Upper lobe of left lung (tissue), 6 donors: ENCODE measurements around the gene FAM193B. TPM values are rescaled to one million over a fixed set of nuclear protein-coding genes. Genes with fewer than 3 reads are reported as not detected.

Source experiments
- ATAC-seq, 2 donors: fragments of 200-7000 bp; cut with Tn5 transposase; one replicate each; pipeline ENCODE4 v1.9.1; 2022; ENCODE audit warnings: mild to moderate bottlenecking in 2 of 2, moderate library complexity in 2 of 2; ENCODE audit not compliant: low FRiP score in 2 of 2
- DNase-seq, 2 donors: peaks; one replicate each; pipeline ENCODE4 v3.0.0-alpha.2; 2019 to 2020
- H3K27ac ChIP-seq, 4 donors: fragments of 200-600 bp; sonication (generic); one replicate each; pipeline ENCODE4 v1.5.1; 2016 to 2019
- H3K27me3 ChIP-seq, 4 donors: fragments of 200-600 bp; sonication (generic); one replicate each; pipeline ENCODE4 v1.5.1; 2017 to 2019
- H3K36me3 ChIP-seq, 4 donors: fragments of 200-600 bp; sonication (generic); one replicate each; pipeline ENCODE4 v1.5.1; 2016 to 2019
- H3K4me1 ChIP-seq, 4 donors: fragments of 200-600 bp; sonication (generic); one replicate each; pipeline ENCODE4 v1.5.1; 2018 to 2019
- H3K4me3 ChIP-seq, 4 donors: fragments of 200-600 bp; sonication (generic); one replicate each; pipeline ENCODE4 v1.5.1; 2017 to 2019; ENCODE audit warnings: mild to moderate bottlenecking in 2 of 4, moderate library complexity in 1 of 4
- H3K9me3 ChIP-seq, 4 donors: fragments of 200-600 bp; sonication (generic); one replicate each; pipeline ENCODE4 v1.5.1; 2018 to 2019
- CTCF ChIP-seq, 6 experiments: fragments of 450-650 bp in 4 of 6; fragments of 200-600 bp in 2 of 6; sonication (generic) in 2 of 6; IDR thresholded peaks; one replicate each; pipeline ENCODE4 v1.5.1; 2016 to 2019; ENCODE audit warnings: antibody characterized with exemption in 6 of 6
- EP300 ChIP-seq, 4 donors: sonication (generic); formaldehyde crosslinking; IDR thresholded peaks; one replicate each; pipeline ENCODE4 v1.5.1; 2017; ENCODE audit warnings: antibody characterized with exemption in 4 of 4, control low read depth in 2 of 4
- POLR2A ChIP-seq, 4 donors: fragments of 450-650 bp; IDR thresholded peaks; one replicate each; pipeline ENCODE4 v1.5.1; 2016 to 2017; ENCODE audit warnings: antibody characterized with exemption in 4 of 4, mild to moderate bottlenecking in 2 of 4
- POLR2AphosphoS5 ChIP-seq, 2 donors: sonication (generic); formaldehyde crosslinking; IDR thresholded peaks; one replicate each; pipeline ENCODE4 v1.5.1; 2017; ENCODE audit warnings: antibody characterized with exemption in 2 of 2
- WGBS, 2 donors: methylation state at CpG; one replicate each; pipeline ENCODE4 v1.1.5; 2017 to 2018; 5-methylcytosine and 5-hydroxymethylcytosine counted together
- total RNA-seq, 6 donors: library from RNA; depleted of rRNA in 4 of 6; stranded (reverse); fragments of >200 nt in 4 of 6; gene quantifications; one replicate each; pipeline versions ENCODE4 v1.1.0 to v1.2.1, GENCODE V29; 2016 to 2021
- donor health status: DM: no; HTN: no; CAD: no; lungs with moderate emphysema.
- donor health status: DM: no; HTN: yes; CAD: no; lungs with severe emphysema.

The FAM193B gene
- total RNA-seq, 6 donors from 2014 or later, result 45.1 to 421 (median 91.4) TPM

- TF ChIP-seq EP300 (IDR thresholded peaks at IDR 0.05) (no peak), POLR2A (IDR thresholded peaks at IDR 0.05) (no peak), POLR2AphosphoS5 (IDR thresholded peaks at IDR 0.05) (no peak), CTCF (IDR thresholded peaks at IDR 0.05) (no peak)
- Histone ChIP-seq H3K9me3 (no peaks in the 10 kb centered on the region), H3K27ac (peak overlapping the region; percentile 88 to 92 (median 92)), H3K36me3 (peaks cover 0 to 48% (median 45%) of the 10 kb centered on the region in 4 donors), H3K4me3 (peak overlapping the region in 3 of 4 donors; percentile 37 to 48 (median 47)), H3K27me3 (no peaks in the 10 kb centered on the region), H3K4me1 (peaks cover 0 to 20% (median 13%) of the 10 kb centered on the region in 4 donors)
- DNase-seq (no peak), ATAC-seq (peak; percentile 5 to 23)
- 61 to 75% methylated on average over 10 to 11 of the region's 11 CpGs for WGBS, 2 donors
Observed at GRCh38 chr5:177509991-177510566, 44.3 kb downstream of the FAM193B start.

GRCh38 chr5:177509381-177509951 is 44.9 kb downstream of the FAM193B start, which contains the start of gene DOK3:
DOK3 (minus strand) TSS chr5:177509826; CDS start chr5:177509540, 286 bp downstream.
- 32 to 36% methylated on average over 9 to 16 of the region's 20 CpGs for WGBS, 2 donors
- Histone ChIP-seq H3K27me3 (no peaks in the 10 kb centered on the region), H3K9me3 (no peaks in the 10 kb centered on the region), H3K36me3 (peaks cover 0 to 46% (median 42%) of the 10 kb centered on the region in 4 donors), H3K4me1 (peaks cover 0 to 19% (median 13%) of the 10 kb centered on the region in 4 donors), H3K4me3 (peak within 1 kb of the TSS in 3 of 4 donors; percentile 37 to 48 (median 47)), H3K27ac (peak within 1 kb of the TSS; percentile 88 to 92 (median 92))
- TF ChIP-seq POLR2AphosphoS5 (IDR thresholded peaks at IDR 0.05), result peak; percentile 32 to 55
- no peak for TF ChIP-seq CTCF (IDR thresholded peaks at IDR 0.05)
- peak in 1 of 4 donors; percentile 58 for TF ChIP-seq POLR2A (IDR thresholded peaks at IDR 0.05)
- DNase-seq (peak; percentile 70 to 89), ATAC-seq (peak; percentile 63 to 75)

DNA sequence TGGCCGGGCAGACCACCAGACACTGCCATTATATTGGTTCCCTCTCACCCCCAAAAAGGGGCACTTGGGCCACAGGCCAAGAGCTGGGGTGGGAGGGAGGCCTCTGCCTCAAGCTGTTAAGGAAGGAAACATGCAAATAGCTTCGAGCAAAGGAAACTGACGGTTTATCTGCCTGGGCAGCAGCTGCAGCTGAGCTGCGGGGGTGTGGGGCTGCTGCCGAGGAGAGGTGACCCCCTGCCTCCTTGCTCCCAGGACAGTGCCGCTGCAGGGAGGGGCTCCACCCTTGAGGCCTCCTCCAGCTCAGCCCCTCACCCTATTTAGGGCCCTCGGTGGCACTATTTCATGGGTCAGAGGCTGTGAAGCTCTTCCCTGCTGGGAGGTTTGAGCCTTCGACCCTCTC is 45.5 kb downstream of the FAM193B start:
- H3K36me3 ChIP-seq, result peaks cover 0 to 46% (median 39%) of the 10 kb centered on the region in 4 donors
- DNase-seq (no peak), ATAC-seq (no peak)
- H3K27me3 ChIP-seq, result no peaks in the 10 kb centered on the region
- WGBS, 2 donors, result 23 to 29% methylated on average over 4 to 8 of the region's 8 CpGs
- H3K4me1 ChIP-seq, result peaks cover 0 to 19% (median 13%) of the 10 kb centered on the region in 4 donors
- H3K27ac ChIP-seq, result peak overlapping the region; percentile 88 to 92 (median 92)
- TF ChIP-seq POLR2AphosphoS5 (IDR thresholded peaks at IDR 0.05) (no peak), EP300 (IDR thresholded peaks at IDR 0.05) (no peak)
- no peaks in the 10 kb centered on the region for H3K9me3 ChIP-seq
- peak overlapping the region in 3 of 4 donors; percentile 37 to 48 (median 47) for H3K4me3 ChIP-seq

- DNase-seq (no peak), ATAC-seq (no peak)
- peaks cover 0 to 19% (median 13%) of the 10 kb centered on the region in 4 donors for H3K4me1 ChIP-seq
- peak overlapping the region; percentile 88 to 92 (median 92) for H3K27ac ChIP-seq
- 64 to 65% methylated on average over 15 of the region's 26 CpGs for WGBS, 2 donors
- no peaks in the 10 kb centered on the region for H3K9me3 ChIP-seq
- peak overlapping the region in 3 of 4 donors; percentile 37 to 48 (median 47) for H3K4me3 ChIP-seq
- peaks cover 0 to 41% (median 33%) of the 10 kb centered on the region in 4 donors for H3K36me3 ChIP-seq
- H3K27me3 ChIP-seq, result no peaks in the 10 kb centered on the region
- TF ChIP-seq POLR2AphosphoS5 (IDR thresholded peaks at IDR 0.05) (no peak), EP300 (IDR thresholded peaks at IDR 0.05) (no peak), CTCF (IDR thresholded peaks at IDR 0.05) (no peak), POLR2A (IDR thresholded peaks at IDR 0.05) (no peak)
Observed at GRCh38 chr5:177508221-177508611, 46.1 kb downstream of the FAM193B start.

DNA sequence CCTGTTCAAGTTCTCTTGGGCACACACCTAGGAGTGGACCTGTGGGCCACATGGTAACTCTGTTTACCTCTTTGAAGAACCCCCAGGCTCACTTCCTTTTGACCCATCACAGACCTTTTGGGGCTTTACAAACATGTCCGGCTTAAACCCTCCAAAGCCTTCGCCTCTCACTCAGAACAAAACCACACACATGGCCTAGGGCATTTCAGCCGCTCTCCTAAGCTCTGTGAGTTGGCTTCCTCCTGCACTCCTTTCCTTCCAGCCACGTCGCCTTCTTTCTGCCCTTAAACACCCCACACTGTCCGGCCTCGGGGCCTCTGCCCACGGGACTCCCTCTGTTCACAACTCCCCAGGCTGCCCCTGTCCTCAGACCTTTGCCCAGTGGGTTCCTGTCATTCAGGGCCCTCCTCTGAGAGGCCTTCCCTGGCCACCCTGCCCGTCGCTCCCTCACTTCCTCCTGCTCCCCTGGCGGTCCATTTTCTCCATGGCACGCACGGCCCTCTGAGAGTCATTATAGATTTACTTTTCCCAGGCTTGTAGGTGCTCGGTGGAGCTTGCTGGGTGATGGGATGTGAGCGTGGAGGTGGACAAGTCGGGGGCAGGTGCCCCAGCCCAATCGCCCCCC is 46.7 kb downstream of the FAM193B start:
- Histone ChIP-seq H3K9me3 (no peaks in the 10 kb centered on the region), H3K4me1 (peaks cover 0 to 19% (median 13%) of the 10 kb centered on the region in 4 donors), H3K36me3 (peaks cover 0 to 36% (median 28%) of the 10 kb centered on the region in 4 donors), H3K4me3 (peak overlapping the region in 3 of 4 donors; percentile 37 to 48 (median 47)), H3K27ac (peak overlapping the region; percentile 88 to 92 (median 92)), H3K27me3 (no peaks in the 10 kb centered on the region)
- ATAC-seq (peak; percentile 0 to 16), DNase-seq (no peak)
- WGBS, 2 donors, result 73 to 76% methylated on average over 17 of the region's 17 CpGs
- TF ChIP-seq EP300 (IDR thresholded peaks at IDR 0.05), result no peak
- peak in 2 of 6 experiments; percentile 16 to 36 for TF ChIP-seq CTCF (IDR thresholded peaks at IDR 0.05)
